ENCODE results near the gene SUPT6H.

DNA sequence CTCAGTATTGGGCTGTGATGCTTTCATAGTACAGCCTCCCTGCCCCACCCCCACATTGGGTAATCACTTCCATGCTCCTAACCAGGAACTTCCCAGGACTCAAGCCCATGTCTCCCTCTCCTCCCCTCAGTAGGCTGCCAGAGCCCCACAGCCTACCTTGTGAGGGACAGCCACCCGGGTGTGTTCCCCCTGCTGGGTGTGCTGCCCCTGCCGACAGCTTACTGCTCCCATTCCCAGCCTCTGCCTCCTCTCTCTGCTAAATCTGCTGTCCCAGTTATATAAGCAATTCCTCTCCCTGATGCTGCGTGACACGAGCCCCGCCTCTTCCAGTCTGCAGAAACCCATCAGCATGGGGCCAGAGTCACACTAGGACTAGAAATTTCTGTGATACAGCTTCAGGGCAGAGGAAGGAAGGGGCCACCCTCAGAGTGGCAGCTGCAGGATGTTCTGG, 48.0 kb upstream of the SUPT6H start, which contains the start of gene RSKR:
- TF ChIP-seq, protein P1, sequence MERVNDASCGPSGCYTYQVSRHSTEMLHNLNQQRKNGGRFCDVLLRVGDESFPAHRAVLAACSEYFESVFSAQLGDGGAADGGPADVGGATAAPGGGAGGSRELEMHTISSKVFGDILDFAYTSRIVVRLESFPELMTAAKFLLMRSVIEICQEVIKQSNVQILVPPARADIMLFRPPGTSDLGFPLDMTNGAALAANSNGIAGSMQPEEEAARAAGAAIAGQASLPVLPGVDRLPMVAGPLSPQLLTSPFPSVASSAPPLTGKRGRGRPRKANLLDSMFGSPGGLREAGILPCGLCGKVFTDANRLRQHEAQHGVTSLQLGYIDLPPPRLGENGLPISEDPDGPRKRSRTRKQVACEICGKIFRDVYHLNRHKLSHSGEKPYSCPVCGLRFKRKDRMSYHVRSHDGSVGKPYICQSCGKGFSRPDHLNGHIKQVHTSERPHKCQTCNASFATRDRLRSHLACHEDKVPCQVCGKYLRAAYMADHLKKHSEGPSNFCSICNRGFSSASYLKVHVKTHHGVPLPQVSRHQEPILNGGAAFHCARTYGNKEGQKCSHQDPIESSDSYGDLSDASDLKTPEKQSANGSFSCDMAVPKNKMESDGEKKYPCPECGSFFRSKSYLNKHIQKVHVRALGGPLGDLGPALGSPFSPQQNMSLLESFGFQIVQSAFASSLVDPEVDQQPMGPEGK (CRISPR knock-in tag; IDR thresholded peaks at IDR 0.05; ENCODE audit: borderline replicate concordance), result no peak
- TF ChIP-seq, protein P2, sequence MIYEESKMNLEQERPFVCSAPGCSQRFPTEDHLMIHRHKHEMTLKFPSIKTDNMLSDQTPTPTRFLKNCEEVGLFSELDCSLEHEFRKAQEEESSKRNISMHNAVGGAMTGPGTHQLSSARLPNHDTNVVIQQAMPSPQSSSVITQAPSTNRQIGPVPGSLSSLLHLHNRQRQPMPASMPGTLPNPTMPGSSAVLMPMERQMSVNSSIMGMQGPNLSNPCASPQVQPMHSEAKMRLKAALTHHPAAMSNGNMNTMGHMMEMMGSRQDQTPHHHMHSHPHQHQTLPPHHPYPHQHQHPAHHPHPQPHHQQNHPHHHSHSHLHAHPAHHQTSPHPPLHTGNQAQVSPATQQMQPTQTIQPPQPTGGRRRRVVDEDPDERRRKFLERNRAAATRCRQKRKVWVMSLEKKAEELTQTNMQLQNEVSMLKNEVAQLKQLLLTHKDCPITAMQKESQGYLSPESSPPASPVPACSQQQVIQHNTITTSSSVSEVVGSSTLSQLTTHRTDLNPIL (CRISPR knock-in tag; IDR thresholded peaks at IDR 0.05; ENCODE audit: low read depth), result no peak
- TF ChIP-seq ZNF8 (CRISPR knock-in tag; IDR thresholded peaks at IDR 0.05) (no peak), ZC3H10 (CRISPR knock-in tag; IDR thresholded peaks at IDR 0.05) (no peak), RARB (CRISPR knock-in tag; IDR thresholded peaks at IDR 0.05) (no peak), OSR1 (CRISPR knock-in tag; IDR thresholded peaks at IDR 0.05) (no peak), ISL1 (CRISPR knock-in tag; IDR thresholded peaks at IDR 0.05) (no peak), TOX (CRISPR knock-in tag; IDR thresholded peaks at IDR 0.05; ENCODE audit: borderline replicate concordance) (no peak), ARNTL (CRISPR knock-in tag; IDR thresholded peaks at IDR 0.05; ENCODE audit: borderline replicate concordance, low read depth) (no peak), PPARA (CRISPR knock-in tag; IDR thresholded peaks at IDR 0.05; ENCODE audit: borderline replicate concordance) (no peak), GLIS3 (CRISPR knock-in tag; IDR thresholded peaks at IDR 0.05) (no peak)
- TF ChIP-seq, protein P3, sequence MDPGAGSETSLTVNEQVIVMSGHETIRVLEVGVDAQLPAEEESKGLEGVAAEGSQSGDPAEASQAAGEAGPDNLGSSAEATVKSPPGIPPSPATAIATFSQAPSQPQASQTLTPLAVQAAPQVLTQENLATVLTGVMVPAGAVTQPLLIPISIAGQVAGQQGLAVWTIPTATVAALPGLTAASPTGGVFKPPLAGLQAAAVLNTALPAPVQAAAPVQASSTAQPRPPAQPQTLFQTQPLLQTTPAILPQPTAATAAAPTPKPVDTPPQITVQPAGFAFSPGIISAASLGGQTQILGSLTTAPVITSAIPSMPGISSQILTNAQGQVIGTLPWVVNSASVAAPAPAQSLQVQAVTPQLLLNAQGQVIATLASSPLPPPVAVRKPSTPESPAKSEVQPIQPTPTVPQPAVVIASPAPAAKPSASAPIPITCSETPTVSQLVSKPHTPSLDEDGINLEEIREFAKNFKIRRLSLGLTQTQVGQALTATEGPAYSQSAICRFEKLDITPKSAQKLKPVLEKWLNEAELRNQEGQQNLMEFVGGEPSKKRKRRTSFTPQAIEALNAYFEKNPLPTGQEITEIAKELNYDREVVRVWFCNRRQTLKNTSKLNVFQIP (CRISPR knock-in tag; IDR thresholded peaks at IDR 0.05; ENCODE audit: borderline replicate concordance, low read depth), result no peak
